Measurements from ENCODE around the gene LIN37.
"Not testable (repeated sequence)": the region's sequence is repeated elsewhere in the genome, so short reads cannot be mapped to it uniquely, and the experiment has no call there.

Gene LIN37

GRCh38 chr19:35785339-35785627 is 36.9 kb downstream of the LIN37 start:
- no peak overlapping the region for H3K27ac ChIP-seq
- no peak for DNase-seq (ENCODE audit: low read depth, low spot score)

GRCh38 chr19:35786299-35787160 is 38.2 kb downstream of the LIN37 start:
- DNase-seq (ENCODE audit: low read depth, low spot score) = no peak
- no peak overlapping the region for H3K27ac ChIP-seq

GRCh38 chr19:35787227-35787799 is 38.9 kb downstream of the LIN37 start:
- no peak for DNase-seq (ENCODE audit: low read depth, low spot score)
- H3K27ac ChIP-seq = no peak overlapping the region

- no peak for DNase-seq (ENCODE audit: low read depth, low spot score)
- H3K27ac ChIP-seq = no peak overlapping the region
Observed at GRCh38 chr19:35788205-35788960, 40.0 kb downstream of the LIN37 start.

- H3K27ac ChIP-seq = no peak overlapping the region
- no peak for DNase-seq (ENCODE audit: low read depth, low spot score)
Observed at GRCh38 chr19:35789195-35789977, 41.0 kb downstream of the LIN37 start.

GRCh38 chr19:35789978-35790944 is 41.9 kb downstream of the LIN37 start:
- no peak overlapping the region for H3K27ac ChIP-seq
- DNase-seq (ENCODE audit: low read depth, low spot score) = no peak

- no peak overlapping the region for H3K27ac ChIP-seq
- no peak for DNase-seq (ENCODE audit: low read depth, low spot score)
Observed at GRCh38 chr19:35790981-35791813, 42.8 kb downstream of the LIN37 start.

GRCh38 chr19:35791814-35792279 is 43.5 kb downstream of the LIN37 start:
- no peak for DNase-seq (ENCODE audit: low read depth, low spot score)
- no peak overlapping the region for H3K27ac ChIP-seq

- DNase-seq (ENCODE audit: low read depth, low spot score) = no peak
- H3K27ac ChIP-seq = no peak overlapping the region
Observed at GRCh38 chr19:35792312-35792711, 43.9 kb downstream of the LIN37 start.

GRCh38 chr19:35792888-35793287 is 44.5 kb downstream of the LIN37 start:
- no peak for DNase-seq (ENCODE audit: low read depth, low spot score)
- H3K27ac ChIP-seq = no peak overlapping the region

GRCh38 chr19:35793381-35794165 is 45.2 kb downstream of the LIN37 start:
- DNase-seq (ENCODE audit: low read depth, low spot score) = no peak
- H3K27ac ChIP-seq = no peak overlapping the region

GRCh38 chr19:35795564-35795963 is 47.2 kb downstream of the LIN37 start:
- H3K27ac ChIP-seq; DNase-seq (ENCODE audit: low read depth, low spot score): not testable (repeated sequence)

GRCh38 chr19:35796645-35797542 is 48.5 kb downstream of the LIN37 start:
- no peak overlapping the region for H3K27ac ChIP-seq
- no peak for DNase-seq (ENCODE audit: low read depth, low spot score)

GRCh38 chr19:35797663-35798062 is 49.3 kb downstream of the LIN37 start:
- no peak overlapping the region for H3K27ac ChIP-seq
- DNase-seq (ENCODE audit: low read depth, low spot score) = no peak

- no peak for DNase-seq (ENCODE audit: low read depth, low spot score)
- H3K27ac ChIP-seq = no peak overlapping the region
Observed at GRCh38 chr19:35801828-35802227, 53.5 kb downstream of the LIN37 start.

All from epithelial cell of prostate (primary cell).